Cardiac muscle cell (in vitro differentiated cells and primary cell): ENCODE results near the gene MCCC1. TPM values are rescaled to one million over a fixed set of nuclear protein-coding genes. Genes with fewer than 3 reads are reported as not detected.

Experiments used
- DNase-seq, 2 donors: peaks; one replicate each; pipeline versions ENCODE4 v3.0.0 to v3.0.0-alpha.2; 2010 to 2017; ENCODE audit warnings: low read depth in 1 of 2, low spot score in 1 of 2
- H3K27ac ChIP-seq: fragments of 200-600 bp; sonication (generic); 2 replicates; pipeline ENCODE4 v1.5.1; 2016
- H3K27me3 ChIP-seq: fragments of 200-600 bp; sonication (generic); 2 replicates; pipeline ENCODE4 v1.6.0; 2016; ENCODE audit warnings: control low read depth
- H3K36me3 ChIP-seq: fragments of 200-600 bp; sonication (generic); 2 replicates; pipeline ENCODE4 v1.5.1; 2016; ENCODE audit warnings: control low read depth
- H3K4me1 ChIP-seq: fragments of 200-600 bp; sonication (generic); 2 replicates; pipeline ENCODE4 v1.8.1; 2017; ENCODE audit warnings: low read depth, mild to moderate bottlenecking, mixed run types
- H3K4me3 ChIP-seq: fragments of 200-600 bp; sonication (generic); 2 replicates; pipeline ENCODE4 v1.5.1; 2016; ENCODE audit warnings: mild to moderate bottlenecking
- H3K9me3 ChIP-seq: fragments of 200-600 bp; sonication (generic); 2 replicates; pipeline ENCODE4 v1.5.1; 2017; ENCODE audit warnings: low read depth, mild to moderate bottlenecking, control low read depth
- CTCF ChIP-seq: IDR thresholded peaks from 2 replicates; pipeline ENCODE4 v1.5.1; 2012; ENCODE audit warnings: low read depth, mild to moderate bottlenecking, low read length
- polyA plus RNA-seq: library from polyadenylated mRNA; unstranded; fragments of >200 nt; fragmentation: Nextera tagmentation; extraction: Ambion mirVana; gene quantifications from 2 replicates; pipeline ENCODE4 v1.2.1, GENCODE V29; 2016
- total RNA-seq: library from RNA; depleted of rRNA; stranded (reverse); fragments of >200 nt; gene quantifications from 2 replicates; pipeline ENCODE4 v1.2.3, GENCODE V29; 2016

The MCCC1 gene
- total and polyA plus RNA-seq, 2 experiments from 2014 or later, result 33.2 to 40.5 TPM

- no peak for TF ChIP-seq CTCF
Observed at GRCh38 chr3:183123891-183124290, 24.6 kb upstream of the MCCC1 start.

GRCh38 chr3:183122257-183122932 lies 23.1 kb upstream of the MCCC1 start:
- peak; percentile 79 for TF ChIP-seq CTCF
- Histone ChIP-seq H3K27me3 (peaks cover 13% of the 10 kb centered on the region), H3K4me1 (no peaks in the 10 kb centered on the region), H3K9me3 (no peaks in the 10 kb centered on the region), H3K36me3 (no peaks in the 10 kb centered on the region), H3K4me3 (no peak overlapping the region), H3K27ac (no peak overlapping the region)
- peak; percentile 61 to 74 for DNase-seq

More at GRCh38 chr3:183123891-183124290, 24.6 kb upstream of the MCCC1 start:
- no peaks in the 10 kb centered on the region for H3K27me3 ChIP-seq
- no peaks in the 10 kb centered on the region for H3K4me1 ChIP-seq
- H3K27ac ChIP-seq, result no peak overlapping the region
- no peaks in the 10 kb centered on the region for H3K9me3 ChIP-seq
- H3K36me3 ChIP-seq, result no peaks in the 10 kb centered on the region
- H3K4me3 ChIP-seq, result no peak overlapping the region
- DNase-seq, result peak in 1 of 2 donors; percentile 22

- TF ChIP-seq CTCF, result no peak
- no peak overlapping the region for H3K4me3 ChIP-seq
Observed at GRCh38 chr3:183120538-183121215, 21.4 kb upstream of the MCCC1 start.

GRCh38 chr3:183117056-183117455 lies 17.8 kb upstream of the MCCC1 start:
- Histone ChIP-seq H3K9me3 (no peaks in the 10 kb centered on the region), H3K4me3 (no peak overlapping the region), H3K27me3 (peaks cover 24% of the 10 kb centered on the region), H3K27ac (no peak overlapping the region), H3K36me3 (no peaks in the 10 kb centered on the region), H3K4me1 (no peaks in the 10 kb centered on the region)
- TF ChIP-seq CTCF, result no peak
- DNase-seq, result no peak

More at GRCh38 chr3:183120538-183121215, 21.4 kb upstream of the MCCC1 start:
- DNase-seq, result no peak
- no peaks in the 10 kb centered on the region for H3K4me1 ChIP-seq
- H3K9me3 ChIP-seq, result no peaks in the 10 kb centered on the region
- H3K36me3 ChIP-seq, result no peaks in the 10 kb centered on the region
- peaks cover 24% of the 10 kb centered on the region for H3K27me3 ChIP-seq
- no peak overlapping the region for H3K27ac ChIP-seq

- peak in 1 of 2 donors; percentile 88 for DNase-seq
- no peaks in the 10 kb centered on the region for H3K9me3 ChIP-seq
- H3K36me3 ChIP-seq, result no peaks in the 10 kb centered on the region
- H3K27me3 ChIP-seq, result peaks cover 24% of the 10 kb centered on the region
- H3K27ac ChIP-seq, result no peak overlapping the region
- H3K4me1 ChIP-seq, result no peaks in the 10 kb centered on the region
- TF ChIP-seq CTCF, result no peak
- peak overlapping the region; percentile 34 for H3K4me3 ChIP-seq
Observed at GRCh38 chr3:183116025-183116614, 16.8 kb upstream of the MCCC1 start.
